HPDE6-E6E7 (cell line): ENCODE results near the gene SEC11C.
"Not testable (repeated sequence)": the region's sequence is repeated elsewhere in the genome, so short reads cannot be mapped to it uniquely, and the experiment has no call there.

Experiments used
- DNase-seq: peaks from one replicate; pipeline ENCODE4 v3.0.0; 2011; ENCODE audit warnings: missing footprints; ENCODE audit errors: extremely low spot score

Gene SEC11C

GRCh38 chr18:59139615-59140301, at the start of gene SEC11C:
TSS of gene SEC11C (plus strand) at chr18:59139884. CDS start at chr18:59139949, 65 bp downstream.
- peak; percentile 92 for DNase-seq

GRCh38 chr18:59090966-59091603, 48.6 kb upstream of the SEC11C start:
- DNase-seq = no peak

GRCh38 chr18:59093668-59094067, 46.0 kb upstream of the SEC11C start:
- no peak for DNase-seq

GRCh38 chr18:59094569-59094968, 45.1 kb upstream of the SEC11C start:
- DNase-seq = no peak

- no peak for DNase-seq
Observed at GRCh38 chr18:59096098-59096789, 43.4 kb upstream of the SEC11C start.

GRCh38 chr18:59101830-59102414, 37.8 kb upstream of the SEC11C start:
- no peak for DNase-seq

GRCh38 chr18:59109375-59109774, 30.3 kb upstream of the SEC11C start:
- no peak for DNase-seq

- no peak for DNase-seq
Observed at GRCh38 chr18:59114160-59114559, 25.5 kb upstream of the SEC11C start.

GRCh38 chr18:59123588-59124369, 15.9 kb upstream of the SEC11C start:
- DNase-seq = peak; percentile 75

- no peak for DNase-seq
Observed at GRCh38 chr18:59124370-59124704, 15.3 kb upstream of the SEC11C start.

GRCh38 chr18:59127047-59127446, 12.6 kb upstream of the SEC11C start:
- no peak for DNase-seq

- DNase-seq = no peak
Observed at GRCh38 chr18:59129951-59130703, 9.6 kb upstream of the SEC11C start.

- no peak for DNase-seq
Observed at GRCh38 chr18:59132810-59133465, 6.7 kb upstream of the SEC11C start.

- peak; percentile 96 for DNase-seq
Observed at GRCh38 chr18:59139291-59139614, 431 bp upstream of the SEC11C start.

- DNase-seq = peak; percentile 59
Observed at GRCh38 chr18:59140302-59140885, 710 bp downstream of the SEC11C start.

- no peak for DNase-seq
Observed at GRCh38 chr18:59141294-59142068, 1.8 kb downstream of the SEC11C start.

- no peak for DNase-seq
Observed at GRCh38 chr18:59142274-59142673, 2.6 kb downstream of the SEC11C start.

GRCh38 chr18:59142800-59143416, 3.2 kb downstream of the SEC11C start:
- not testable (repeated sequence) for DNase-seq

GRCh38 chr18:59143441-59143840, 3.8 kb downstream of the SEC11C start:
- DNase-seq = no peak
